Caco-2 (cell line): ENCODE data around the gene PGGHG. TPM values are rescaled to one million over a fixed set of nuclear protein-coding genes. Genes with fewer than 3 reads are reported as not detected.

ENCODE experiments used
- BruUV-seq: library from RNA; stranded (reverse); fragments of 400-500 nt; replicated peaks from 2 replicates; lab custom pipeline; 2021; lab: Mats Ljungman, UMichigan
- CTCF ChIA-PET: fragments of 300-600 bp; sonication (Branson Sonifier 250); formaldehyde crosslinking; loops from one replicate; lab custom pipeline; 2022; ENCODE audit warnings: antibody characterized with exemption; lab: Charles Lee
- POLR2A ChIA-PET: fragments of 300-600 bp; sonication (Branson Sonifier 250); formaldehyde crosslinking; loops from one replicate; lab custom pipeline; 2022; ENCODE audit warnings: antibody characterized with exemption; lab: Charles Lee
- DNase-seq, 2 experiments: peaks; one replicate each; pipeline versions ENCODE4 v3.0.0 to v3.0.0-alpha.2; 2020 to 2022
- H3K27me3 ChIP-seq: replicated peaks from 2 replicates; pipeline ENCODE4 v1.6.0; 2011; ENCODE audit warnings: low read length; ENCODE audit not compliant: control insufficient read depth, insufficient read depth
- H3K36me3 ChIP-seq: 2 replicates; pipeline ENCODE4 v1.5.1; 2011; ENCODE audit warnings: low read length; ENCODE audit not compliant: control insufficient read depth, insufficient read depth
- H3K4me1 ChIP-seq: fragments of 250-450 bp; sonication (Bioruptor Pico); 2 replicates; pipeline ENCODE4 v1.5.1; 2020; ENCODE audit warnings: mild to moderate bottlenecking
- H3K4me3 ChIP-seq: 2 replicates; pipeline ENCODE4 v1.5.1; 2011; ENCODE audit warnings: low read depth, mild to moderate bottlenecking, control low read depth, low read length
- H3K9me3 ChIP-seq: fragments of 250-450 bp; sonication (Bioruptor Pico); 2 replicates; pipeline ENCODE4 v1.5.1; 2020; ENCODE audit warnings: mild to moderate bottlenecking, moderate library complexity
- H3K27ac Mint-ChIP-seq: one replicate; pipeline ENCODE4 v1.8.0; 2022; ENCODE audit warnings: mixed read lengths; ENCODE audit not compliant: unreplicated experiment
- H3K27me3 Mint-ChIP-seq: one replicate; pipeline ENCODE4 v1.8.0; 2022; ENCODE audit warnings: mixed read lengths; ENCODE audit not compliant: insufficient read depth, unreplicated experiment
- H3K36me3 Mint-ChIP-seq: one replicate; pipeline ENCODE4 v1.8.0; 2022; ENCODE audit warnings: mild to moderate bottlenecking, mixed read lengths; ENCODE audit not compliant: insufficient read depth, unreplicated experiment
- H3K4me1 Mint-ChIP-seq: one replicate; pipeline ENCODE4 v1.8.0; 2022; ENCODE audit warnings: low read depth, mixed read lengths; ENCODE audit not compliant: unreplicated experiment
- H3K4me3 Mint-ChIP-seq: one replicate; pipeline ENCODE4 v1.8.0; 2022; ENCODE audit warnings: mild to moderate bottlenecking, moderate library complexity, mixed read lengths; ENCODE audit not compliant: unreplicated experiment
- H3K9me3 Mint-ChIP-seq: one replicate; pipeline ENCODE4 v1.8.0; 2022; ENCODE audit warnings: mixed read lengths; ENCODE audit not compliant: unreplicated experiment
- intact Hi-C: fragments of 100-400 bp; cut with micrococcal nuclease; formaldehyde crosslinking; loops from one replicate; pipeline ENCODE4 v1.10.0; 2022; ENCODE audit not compliant: unreplicated experiment
- total RNA-seq: library from RNA; stranded (reverse); gene quantifications from 2 replicates; pipeline ENCODE4 v1.2.3, GENCODE V29; 2022
- TF ChIP-seq, protein P1 (sequence below), 2 experiments: fragments of 200-600 bp in 1 of 2; IDR thresholded peaks; 1 replicate in 1 of 2; 2 replicates in 1 of 2; pipeline versions ENCODE4 v1.5.1 to v1.8.0; 2011 to 2022; ENCODE audit warnings: antibody characterized with exemption in 1 of 2, control low read depth in 1 of 2, inconsistent platforms in 1 of 2, low read depth in 1 of 2, low read length in 1 of 2, mild to moderate bottlenecking in 1 of 2, moderate library complexity in 1 of 2; ENCODE audit not compliant: insufficient read depth in 1 of 2, severe bottlenecking in 1 of 2, unreplicated experiment in 1 of 2

The PGGHG gene
- total RNA-seq, 1 experiment from 2014 or later = 59.6 TPM

DNA sequence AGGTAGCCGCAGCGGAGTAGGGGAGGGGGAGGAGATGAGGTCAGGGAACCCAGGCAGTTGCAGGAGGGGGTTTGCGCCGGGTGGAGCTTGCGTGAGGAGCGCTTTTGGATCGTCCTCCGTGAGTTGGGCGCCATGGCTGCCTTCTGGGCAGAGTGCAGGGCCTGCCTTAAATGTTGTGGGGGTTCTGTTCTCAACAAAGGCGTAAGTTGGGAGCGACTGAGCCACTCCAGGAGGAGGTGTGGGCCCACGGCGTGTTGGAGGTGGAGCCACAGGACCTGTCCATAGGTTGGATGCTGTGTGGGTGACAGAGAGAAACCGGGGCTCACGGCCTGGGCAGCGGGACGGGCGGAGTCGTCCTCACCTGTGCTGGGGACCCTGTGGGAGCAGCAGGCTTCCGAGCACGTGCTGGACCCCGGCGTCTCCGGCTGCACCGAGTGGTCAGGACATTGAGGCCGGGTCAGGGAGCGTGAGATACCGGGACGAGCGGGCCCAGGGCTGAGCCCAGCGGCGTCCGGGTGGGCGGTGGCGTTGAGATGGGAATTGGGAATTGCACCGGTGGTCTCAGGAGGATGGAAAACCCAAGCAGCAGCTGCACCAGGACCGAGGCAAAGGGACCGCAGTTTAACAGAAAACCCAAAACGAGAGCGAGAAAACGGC lies 977 bp upstream of the PGGHG start:
- H3K9me3 ChIP-seq = no peaks in the 10 kb centered on the region
- Mint-ChIP-seq H3K27me3 (peaks cover 1% of the 10 kb centered on the region), H3K4me1 (peaks cover 7% of the 10 kb centered on the region), H3K9me3 (no peaks in the 10 kb centered on the region), H3K36me3 (peaks cover 17% of the 10 kb centered on the region), H3K4me3 (peak overlapping the region; percentile 98), H3K27ac (peak overlapping the region; percentile 93)
- H3K27me3 ChIP-seq = no peaks in the 10 kb centered on the region
- peak overlapping the region; percentile 51 for H3K4me3 ChIP-seq
- TF ChIP-seq, protein P1, sequence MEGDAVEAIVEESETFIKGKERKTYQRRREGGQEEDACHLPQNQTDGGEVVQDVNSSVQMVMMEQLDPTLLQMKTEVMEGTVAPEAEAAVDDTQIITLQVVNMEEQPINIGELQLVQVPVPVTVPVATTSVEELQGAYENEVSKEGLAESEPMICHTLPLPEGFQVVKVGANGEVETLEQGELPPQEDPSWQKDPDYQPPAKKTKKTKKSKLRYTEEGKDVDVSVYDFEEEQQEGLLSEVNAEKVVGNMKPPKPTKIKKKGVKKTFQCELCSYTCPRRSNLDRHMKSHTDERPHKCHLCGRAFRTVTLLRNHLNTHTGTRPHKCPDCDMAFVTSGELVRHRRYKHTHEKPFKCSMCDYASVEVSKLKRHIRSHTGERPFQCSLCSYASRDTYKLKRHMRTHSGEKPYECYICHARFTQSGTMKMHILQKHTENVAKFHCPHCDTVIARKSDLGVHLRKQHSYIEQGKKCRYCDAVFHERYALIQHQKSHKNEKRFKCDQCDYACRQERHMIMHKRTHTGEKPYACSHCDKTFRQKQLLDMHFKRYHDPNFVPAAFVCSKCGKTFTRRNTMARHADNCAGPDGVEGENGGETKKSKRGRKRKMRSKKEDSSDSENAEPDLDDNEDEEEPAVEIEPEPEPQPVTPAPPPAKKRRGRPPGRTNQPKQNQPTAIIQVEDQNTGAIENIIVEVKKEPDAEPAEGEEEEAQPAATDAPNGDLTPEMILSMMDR (IDR thresholded peaks at IDR 0.05; ENCODE audit: insufficient read depth in 1 of 2, low read depth in 1 of 2, low read length in 1 of 2, severe bottlenecking in 1 of 2, unreplicated experiment in 1 of 2) = no peak
- ChIA-PET POLR2A (interaction anchor here (0.8 to 1.3 kb wide), 2 partner anchors 81 to 219 kb away, joined by 3 read pairs; partner anchors contain the start of genes BET1L and RIC8A), CTCF (interaction anchor here (0.9 to 1.1 kb wide), 2 partner anchors 160 to 163 kb away, joined by 3 to 7 read pairs; no protein-coding TSS in a partner anchor)
- peak; percentile 40 to 51 for DNase-seq
- peaks cover 7% of the 10 kb centered on the region for H3K4me1 ChIP-seq
- intact Hi-C loops = no loop called here
- BruUV-seq = TSS peak; percentile 79
- no peaks in the 10 kb centered on the region for H3K36me3 ChIP-seq

DNA sequence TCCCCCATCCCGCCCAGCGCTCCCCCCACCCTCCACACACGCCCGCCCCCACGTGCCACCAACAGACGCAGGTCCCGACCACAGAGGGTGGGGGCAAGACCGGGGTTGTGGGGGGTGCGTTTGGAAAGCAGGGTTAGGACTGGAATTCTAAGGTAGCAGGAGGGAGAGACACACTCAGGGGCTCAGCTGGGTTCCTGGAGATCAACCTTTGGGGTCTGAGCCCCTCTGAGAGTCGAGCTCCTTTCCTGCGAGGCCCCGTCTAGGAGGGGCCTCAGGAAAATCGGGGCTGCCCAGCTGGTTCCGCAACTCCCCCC lies 429 bp downstream of the PGGHG start:
- BruUV-seq = no TSS peak
- POLR2A ChIA-PET = interaction anchor here (0.7 kb wide), 1 partner anchor 82 kb away, joined by 3 read pairs; the partner anchor contains the start of genes BET1L and RIC8A
- no peaks in the 10 kb centered on the region for H3K27me3 ChIP-seq

More for the DNA sequence above, 429 bp downstream of the PGGHG start:
- peak overlapping the region; percentile 51 for H3K4me3 ChIP-seq
- intact Hi-C loops = no loop called here
- H3K36me3 ChIP-seq = no peaks in the 10 kb centered on the region
- DNase-seq = peak in 1 of 2 experiments; percentile 36
- TF ChIP-seq, protein P1 (IDR thresholded peaks at IDR 0.05; ENCODE audit: insufficient read depth in 1 of 2, low read depth in 1 of 2, low read length in 1 of 2, severe bottlenecking in 1 of 2, unreplicated experiment in 1 of 2) = no peak
- H3K27ac Mint-ChIP-seq = peak overlapping the region; percentile 16
- no peaks in the 10 kb centered on the region for H3K9me3 Mint-ChIP-seq
- H3K4me3 Mint-ChIP-seq = peak overlapping the region; percentile 59
- H3K36me3 Mint-ChIP-seq = peaks cover 27% of the 10 kb centered on the region
- H3K9me3 ChIP-seq = no peaks in the 10 kb centered on the region
- H3K4me1 ChIP-seq = peaks cover 7% of the 10 kb centered on the region
- CTCF ChIA-PET = interaction anchor here (0.9 kb wide), 1 partner anchor 159 kb away, joined by 3 read pairs; no protein-coding TSS in a partner anchor
- H3K27me3 Mint-ChIP-seq = no peaks in the 10 kb centered on the region
- peaks cover 7% of the 10 kb centered on the region for H3K4me1 Mint-ChIP-seq
